Ascending aorta (tissue), 2 donors: ENCODE results near the gene PCED1B. TPM values are rescaled to one million over a fixed set of nuclear protein-coding genes. Genes with fewer than 3 reads are reported as not detected.

ENCODE experiments used
- DNase-seq, 2 donors: peaks; one replicate each; pipeline ENCODE4 v3.0.0-alpha.2; 2019; ENCODE audit warnings: low spot score in 2 of 2
- H3K27ac ChIP-seq, 2 donors: fragments of 200-600 bp; sonication (generic); one replicate each; pipeline ENCODE4 v1.5.1; 2016 to 2017; ENCODE audit warnings: mild to moderate bottlenecking in 1 of 2
- H3K27me3 ChIP-seq: fragments of 200-600 bp; sonication (generic); one replicate; pipeline ENCODE4 v1.5.1; 2017
- H3K36me3 ChIP-seq, 2 donors: fragments of 200-600 bp; sonication (generic); one replicate each; pipeline ENCODE4 v1.5.1; 2016
- H3K4me1 ChIP-seq, 2 donors: fragments of 200-600 bp; sonication (generic); one replicate each; pipeline ENCODE4 v1.5.1; 2016 to 2017; ENCODE audit warnings: mild to moderate bottlenecking in 1 of 2
- H3K4me3 ChIP-seq, 2 donors: fragments of 200-600 bp; sonication (generic); one replicate each; pipeline ENCODE4 v1.5.1; 2016 to 2017; ENCODE audit warnings: mild to moderate bottlenecking in 1 of 2
- H3K9me3 ChIP-seq, 2 donors: fragments of 200-600 bp; sonication (generic); one replicate each; pipeline ENCODE4 v1.5.1; 2016
- CTCF ChIP-seq, 3 experiments: fragments of 200-600 bp in 2 of 3; fragments of 450-650 bp in 1 of 3; sonication (generic) in 2 of 3; IDR thresholded peaks; one replicate each; pipeline ENCODE4 v1.5.1; 2016 to 2019; ENCODE audit warnings: antibody characterized with exemption in 3 of 3, mild to moderate bottlenecking in 1 of 3, moderate library complexity in 1 of 3
- intact Hi-C: fragments of 100-400 bp; cut with DNase I; formaldehyde crosslinking; loops from one replicate; pipeline ENCODE4 v1.15.1; 2023
- total RNA-seq: library from RNA; depleted of rRNA; stranded (reverse); fragments of >200 nt; gene quantifications from one replicate; pipeline ENCODE4 v1.1.0, GENCODE V29; 2016

Gene PCED1B
- total RNA-seq, 1 donor from 2014 or later, result 1.5 TPM

GRCh38 chr12:47080725-47081502, 1.5 kb downstream of the PCED1B start:
- DNase-seq, result peak; percentile 26 to 77
- Histone ChIP-seq H3K27ac (peak overlapping the region; percentile 96 to 99), H3K4me1 (peaks cover 0 to 33% of the 10 kb centered on the region in 2 donors), H3K36me3 (no peaks in the 10 kb centered on the region), H3K4me3 (peak overlapping the region; percentile 78 to 81), H3K27me3 (no peaks in the 10 kb centered on the region), H3K9me3 (no peaks in the 10 kb centered on the region)
- intact Hi-C loops, result loop anchor here (5.0 to 10.0 kb wide), 2 partner anchors 296 to 734 kb away; partner anchors contain the start of gene HDAC7
- no peak for TF ChIP-seq CTCF (IDR thresholded peaks at IDR 0.05)

GRCh38 chr12:47082283-47082682, 2.9 kb downstream of the PCED1B start:
- TF ChIP-seq CTCF (IDR thresholded peaks at IDR 0.05), result no peak
- DNase-seq, result no peak
- Histone ChIP-seq H3K9me3 (no peaks in the 10 kb centered on the region), H3K27ac (peak overlapping the region; percentile 96 to 99), H3K4me3 (no peak overlapping the region), H3K4me1 (peaks cover 0 to 37% of the 10 kb centered on the region in 2 donors), H3K36me3 (no peaks in the 10 kb centered on the region), H3K27me3 (no peaks in the 10 kb centered on the region)
- intact Hi-C loops, result loop anchor here (5.0 to 10.0 kb wide), 2 partner anchors 295 to 733 kb away; partner anchors contain the start of gene HDAC7

- no peak overlapping the region for H3K4me3 ChIP-seq
- no peak for DNase-seq
- TF ChIP-seq CTCF (IDR thresholded peaks at IDR 0.05), result no peak
- H3K9me3 ChIP-seq, result no peaks in the 10 kb centered on the region
- H3K4me1 ChIP-seq, result peaks cover 0 to 40% of the 10 kb centered on the region in 2 donors
- peak overlapping the region; percentile 81 to 99 for H3K27ac ChIP-seq
- H3K36me3 ChIP-seq, result no peaks in the 10 kb centered on the region
- intact Hi-C loops, result loop anchor here (5.0 to 10.0 kb wide), 2 partner anchors 294 to 732 kb away; partner anchors contain the start of gene HDAC7
- H3K27me3 ChIP-seq, result no peaks in the 10 kb centered on the region
Measured at GRCh38 chr12:47082796-47083621, 3.6 kb downstream of the PCED1B start.

DNA sequence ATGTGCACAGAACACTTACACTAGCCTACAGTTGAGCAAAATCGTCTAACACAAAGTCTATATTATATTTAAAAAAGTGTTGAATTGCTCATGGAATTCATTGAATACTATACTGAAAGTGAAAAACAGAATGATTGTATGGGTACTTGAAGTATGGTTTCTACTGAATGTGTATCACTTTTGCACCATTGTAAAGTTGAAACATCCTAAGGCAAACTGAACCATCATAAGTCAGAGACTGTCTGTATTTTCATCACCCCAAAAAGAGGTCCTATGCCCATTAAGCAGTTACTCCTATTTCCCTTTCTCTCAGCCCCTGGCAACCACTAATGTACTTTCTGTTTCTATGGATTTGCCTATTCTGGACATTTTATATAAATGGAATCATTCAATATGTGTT, 4.8 kb downstream of the PCED1B start:
- intact Hi-C loops, result loop anchor here (5.0 to 10.0 kb wide), 2 partner anchors 293 to 731 kb away; partner anchors contain the start of gene HDAC7
- no peaks in the 10 kb centered on the region for H3K9me3 ChIP-seq
- peak overlapping the region; percentile 81 to 99 for H3K27ac ChIP-seq
- no peak for TF ChIP-seq CTCF (IDR thresholded peaks at IDR 0.05)
- peaks cover 3 to 50% of the 10 kb centered on the region in 2 donors for H3K4me1 ChIP-seq
- H3K4me3 ChIP-seq, result peak overlapping the region in 1 of 2 donors; percentile 7
- DNase-seq, result no peak
- no peaks in the 10 kb centered on the region for H3K36me3 ChIP-seq
- H3K27me3 ChIP-seq, result no peaks in the 10 kb centered on the region

GRCh38 chr12:47085815-47086252, 6.4 kb downstream of the PCED1B start:
- peaks cover 3 to 52% of the 10 kb centered on the region in 2 donors for H3K4me1 ChIP-seq
- no peaks in the 10 kb centered on the region for H3K9me3 ChIP-seq
- H3K4me3 ChIP-seq, result no peak overlapping the region
- intact Hi-C loops, result loop anchor here (10.0 kb wide), 1 partner anchor 729 kb away; the partner anchor contains the start of gene HDAC7
- H3K27me3 ChIP-seq, result no peaks in the 10 kb centered on the region
- DNase-seq, result no peak
- no peaks in the 10 kb centered on the region for H3K36me3 ChIP-seq
- H3K27ac ChIP-seq, result peak overlapping the region; percentile 81 to 99
- no peak for TF ChIP-seq CTCF (IDR thresholded peaks at IDR 0.05)
